Uterus (tissue), 2 donors: ENCODE data around the gene PRKG1.

Source experiments
- POLR2A ChIP-seq, 2 donors: fragments of 450-650 bp; IDR thresholded peaks; one replicate each; pipeline ENCODE4 v1.6.1; 2016; ENCODE audit warnings: antibody characterized with exemption in 2 of 2, mild to moderate bottlenecking in 1 of 2, moderate library complexity in 1 of 2
- TF ChIP-seq, protein P1 (sequence below), 4 experiments: fragments of 200-600 bp in 2 of 4; fragments of 450-650 bp in 2 of 4; sonication (generic) in 2 of 4; IDR thresholded peaks; one replicate each; pipeline ENCODE4 v1.5.1; 2016 to 2019; ENCODE audit warnings: antibody characterized with exemption in 4 of 4, mild to moderate bottlenecking in 2 of 4, moderate library complexity in 1 of 4

DNA sequence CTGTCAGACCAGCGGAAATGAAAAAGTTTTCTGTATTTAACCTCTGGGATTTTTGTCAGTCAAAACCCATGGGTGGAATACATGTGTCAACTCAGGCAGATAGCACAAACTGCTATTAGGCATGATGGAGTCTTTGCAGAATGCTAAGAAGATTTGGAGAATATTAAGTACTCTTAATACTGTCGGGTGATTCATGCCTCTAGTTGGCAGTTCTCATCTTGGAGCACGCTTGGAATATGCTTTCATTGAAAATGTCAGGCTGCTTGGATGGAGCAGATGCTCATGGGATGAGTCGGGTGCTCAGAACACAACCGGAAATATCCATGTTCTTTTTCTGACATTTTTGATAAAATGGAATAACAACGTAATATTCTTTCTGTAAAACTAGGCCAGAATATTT, 27.6 kb upstream of the PRKG1 start:
- TF ChIP-seq, protein P1, sequence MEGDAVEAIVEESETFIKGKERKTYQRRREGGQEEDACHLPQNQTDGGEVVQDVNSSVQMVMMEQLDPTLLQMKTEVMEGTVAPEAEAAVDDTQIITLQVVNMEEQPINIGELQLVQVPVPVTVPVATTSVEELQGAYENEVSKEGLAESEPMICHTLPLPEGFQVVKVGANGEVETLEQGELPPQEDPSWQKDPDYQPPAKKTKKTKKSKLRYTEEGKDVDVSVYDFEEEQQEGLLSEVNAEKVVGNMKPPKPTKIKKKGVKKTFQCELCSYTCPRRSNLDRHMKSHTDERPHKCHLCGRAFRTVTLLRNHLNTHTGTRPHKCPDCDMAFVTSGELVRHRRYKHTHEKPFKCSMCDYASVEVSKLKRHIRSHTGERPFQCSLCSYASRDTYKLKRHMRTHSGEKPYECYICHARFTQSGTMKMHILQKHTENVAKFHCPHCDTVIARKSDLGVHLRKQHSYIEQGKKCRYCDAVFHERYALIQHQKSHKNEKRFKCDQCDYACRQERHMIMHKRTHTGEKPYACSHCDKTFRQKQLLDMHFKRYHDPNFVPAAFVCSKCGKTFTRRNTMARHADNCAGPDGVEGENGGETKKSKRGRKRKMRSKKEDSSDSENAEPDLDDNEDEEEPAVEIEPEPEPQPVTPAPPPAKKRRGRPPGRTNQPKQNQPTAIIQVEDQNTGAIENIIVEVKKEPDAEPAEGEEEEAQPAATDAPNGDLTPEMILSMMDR (IDR thresholded peaks at IDR 0.05) = no peak
- TF ChIP-seq POLR2A (IDR thresholded peaks at IDR 0.05) = no peak
